ENCODE measurements around the gene PPIP5K1. TPM values are rescaled to one million over a fixed set of nuclear protein-coding genes. Genes with fewer than 3 reads are reported as not detected.

The PPIP5K1 gene
- total RNA-seq, 1 experiment from 2014 or later, result 31.5 TPM

DNA sequence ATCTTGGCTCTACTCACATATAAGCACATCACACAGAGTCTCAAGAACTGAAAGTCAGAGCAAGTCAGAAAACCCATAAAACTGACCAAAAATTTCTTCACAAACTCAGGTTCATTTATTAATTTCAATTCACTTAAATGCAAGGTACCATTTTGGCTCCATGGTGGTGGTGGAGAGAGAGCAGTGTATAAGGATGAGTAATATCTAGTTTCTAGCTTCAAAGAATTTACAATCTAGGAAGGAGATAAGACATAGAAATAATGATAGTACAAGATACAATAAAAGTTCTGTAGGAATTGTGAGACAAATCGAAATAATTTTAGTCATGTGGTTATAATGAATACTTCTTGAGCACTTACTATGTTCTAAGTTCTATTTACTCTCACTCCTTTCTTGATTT lies 90.4 kb downstream of the PPIP5K1 start:
- Histone ChIP-seq H3K4me1 (ENCODE audit: low read length) (no peaks in the 10 kb centered on the region), H3K9me3 (ENCODE audit: low read length) (no peaks in the 10 kb centered on the region), H3K27me3 (ENCODE audit: low read length) (no peaks in the 10 kb centered on the region), H3K4me3 (ENCODE audit: low read length) (no peak overlapping the region), H3K27ac (ENCODE audit: low read length) (no peak overlapping the region), H3K4me2 (ENCODE audit: low read depth, low read length, poor library complexity, severe bottlenecking) (no peak overlapping the region), H3K9me2 (replicated peaks; ENCODE audit: insufficient read depth, low read length) (no peaks in the 10 kb centered on the region), H3K9ac (ENCODE audit: low read length) (no peak overlapping the region), H4K20me1 (ENCODE audit: insufficient read depth, low read depth, low read length) (no peaks in the 10 kb centered on the region), H2AFZ (ENCODE audit: low read length) (no peak overlapping the region), H3K36me3 (ENCODE audit: insufficient read depth, low read length) (no peaks in the 10 kb centered on the region), H3K79me2 (ENCODE audit: low read length) (no peaks in the 10 kb centered on the region)
- DNase-seq, result no peak

DNA sequence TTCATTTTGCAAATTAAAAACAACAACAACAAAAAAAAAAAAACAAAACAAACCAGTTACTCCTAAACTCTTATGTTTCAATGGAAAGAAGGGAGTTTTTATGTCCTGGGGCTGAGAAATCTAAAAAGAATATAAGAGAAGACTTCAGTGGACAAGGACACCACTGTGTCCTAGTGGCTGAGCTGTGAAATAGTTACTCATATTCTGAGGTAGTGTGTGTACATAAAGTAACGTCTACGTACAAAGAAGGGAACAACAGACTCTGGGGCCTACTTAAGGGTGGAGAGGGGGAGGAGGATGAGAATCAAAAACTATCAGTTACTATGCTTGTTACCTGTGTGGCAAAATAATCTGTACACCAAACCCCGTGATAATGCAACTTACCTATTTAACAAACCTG lies 91.0 kb downstream of the PPIP5K1 start:
- H3K4me3 ChIP-seq (ENCODE audit: low read length), result no peak overlapping the region
- H3K9me2 ChIP-seq (replicated peaks; ENCODE audit: insufficient read depth, low read length), result no peaks in the 10 kb centered on the region
- no peak overlapping the region for H3K27ac ChIP-seq (ENCODE audit: low read length)
- H2AFZ ChIP-seq (ENCODE audit: low read length), result no peak overlapping the region
- H3K9me3 ChIP-seq (ENCODE audit: low read length), result no peaks in the 10 kb centered on the region
- peaks cover under 1% of the 10 kb centered on the region for H3K4me1 ChIP-seq (ENCODE audit: low read length)
- no peaks in the 10 kb centered on the region for H3K36me3 ChIP-seq (ENCODE audit: insufficient read depth, low read length)
- H3K79me2 ChIP-seq (ENCODE audit: low read length), result no peaks in the 10 kb centered on the region
- H4K20me1 ChIP-seq (ENCODE audit: insufficient read depth, low read depth, low read length), result no peaks in the 10 kb centered on the region
- H3K27me3 ChIP-seq (ENCODE audit: low read length), result no peaks in the 10 kb centered on the region
- no peak overlapping the region for H3K9ac ChIP-seq (ENCODE audit: low read length)
- no peak overlapping the region for H3K4me2 ChIP-seq (ENCODE audit: low read depth, low read length, poor library complexity, severe bottlenecking)
- peak; percentile 39 for DNase-seq

DNA sequence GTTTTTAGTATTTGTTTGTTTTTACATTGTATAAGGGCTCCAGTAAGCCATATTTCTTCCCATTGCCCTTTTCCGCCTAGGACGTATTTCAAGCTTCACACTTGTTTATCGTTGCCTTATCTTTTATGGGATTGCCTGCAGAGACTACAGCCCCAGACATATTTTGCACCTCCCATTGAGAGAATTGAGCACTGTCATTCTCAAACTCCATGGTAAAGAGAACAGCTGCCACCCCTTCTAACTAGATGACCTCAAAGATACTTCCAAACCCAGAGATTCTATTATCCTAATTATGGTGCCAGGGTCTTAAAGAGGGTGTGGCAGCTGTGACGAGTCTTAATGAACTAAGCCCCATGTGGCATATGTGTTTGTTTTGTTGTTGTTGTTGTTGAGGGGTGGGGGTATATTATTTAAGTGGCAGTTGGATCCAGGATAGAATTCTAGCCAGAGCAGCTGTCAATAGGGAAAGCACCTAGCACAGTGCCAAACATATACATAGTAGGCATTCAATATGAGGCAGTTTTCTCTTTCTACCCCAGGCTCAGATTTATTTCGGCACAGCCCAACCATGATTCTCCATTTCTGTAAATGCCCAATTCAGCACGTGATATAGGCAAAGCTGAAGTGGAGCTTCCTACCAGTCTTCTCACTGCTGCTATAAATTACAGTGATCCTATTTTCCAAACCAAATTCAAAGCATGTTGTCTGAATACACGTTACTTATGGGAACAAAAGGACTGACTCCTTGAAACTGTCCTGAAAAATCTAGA lies 96.1 kb downstream of the PPIP5K1 start:
- DNase-seq, result peak; percentile 12
- Histone ChIP-seq H3K4me3 (ENCODE audit: low read length) (peak overlapping the region; percentile 91), H2AFZ (ENCODE audit: low read length) (peak overlapping the region; percentile 98), H3K9me2 (replicated peaks; ENCODE audit: insufficient read depth, low read length) (no peaks in the 10 kb centered on the region), H3K27me3 (ENCODE audit: low read length) (no peaks in the 10 kb centered on the region), H4K20me1 (ENCODE audit: insufficient read depth, low read depth, low read length) (no peaks in the 10 kb centered on the region), H3K79me2 (ENCODE audit: low read length) (peaks cover 30% of the 10 kb centered on the region), H3K4me2 (ENCODE audit: low read depth, low read length, poor library complexity, severe bottlenecking) (peak overlapping the region; percentile 89), H3K27ac (ENCODE audit: low read length) (no peak overlapping the region), H3K36me3 (ENCODE audit: insufficient read depth, low read length) (peaks cover 20% of the 10 kb centered on the region; the same call in 1 of the 2 replicates), H3K4me1 (ENCODE audit: low read length) (peaks cover 19% of the 10 kb centered on the region), H3K9me3 (ENCODE audit: low read length) (no peaks in the 10 kb centered on the region), H3K9ac (ENCODE audit: low read length) (peak overlapping the region; percentile 86)

DNA sequence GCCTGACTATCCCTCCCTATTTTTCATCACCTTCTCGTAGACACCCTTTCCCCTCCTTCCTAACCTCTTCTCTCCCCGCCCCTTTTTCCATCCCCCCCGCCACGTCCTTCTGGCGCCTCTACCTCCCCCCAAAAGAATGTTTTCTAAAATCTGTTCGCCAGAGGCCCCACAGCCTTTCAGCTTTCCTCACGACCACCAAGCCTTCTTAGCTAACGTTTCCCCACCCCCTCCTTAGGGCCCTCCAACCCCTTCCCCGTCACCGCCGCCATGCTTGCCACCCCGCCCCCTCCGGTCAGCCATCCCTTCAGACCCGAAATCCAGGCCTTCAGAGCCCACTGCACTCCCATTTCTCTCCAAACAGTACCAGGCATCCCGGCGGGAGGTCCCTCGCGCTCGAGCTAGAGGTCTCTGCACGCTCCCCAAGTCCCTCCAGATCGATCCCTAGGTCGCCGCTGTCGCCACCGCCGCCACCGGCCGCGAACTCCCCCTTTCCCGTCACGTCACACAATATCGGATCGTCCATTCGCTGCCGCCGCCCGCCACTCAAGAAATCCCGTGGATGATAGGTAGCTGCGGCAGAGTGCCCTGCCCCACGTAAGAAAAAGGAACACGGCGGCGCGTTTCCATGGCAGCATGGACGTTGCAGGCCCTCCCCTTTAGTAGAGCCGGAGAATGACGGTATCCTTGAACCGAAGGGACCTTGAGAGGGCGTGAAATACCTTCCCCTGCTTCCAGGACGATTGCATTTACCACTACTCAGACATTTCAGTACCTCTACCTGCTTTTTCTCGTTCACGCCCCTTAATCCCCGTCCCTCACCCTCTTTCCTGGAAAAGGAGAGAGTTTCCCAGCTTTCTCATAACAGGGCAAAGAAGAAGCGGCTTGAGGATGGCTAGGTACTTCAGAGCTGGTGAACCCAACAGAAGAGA lies 97.1 kb downstream of the PPIP5K1 start, which contains the start of gene TP53BP1:
Gene TP53BP1, minus strand, starts transcription at position 484 of the 929 bp plus-strand sequence. Its CDS starts 113 bp downstream, at position 371.
- Histone ChIP-seq H3K36me3 (ENCODE audit: insufficient read depth, low read length) (peaks cover 25% of the 10 kb centered on the region; the same call in 1 of the 2 replicates), H3K9me2 (replicated peaks; ENCODE audit: insufficient read depth, low read length) (no peaks in the 10 kb centered on the region), H3K9ac (ENCODE audit: low read length) (peak within 1 kb of the TSS; percentile 86), H3K9me3 (ENCODE audit: low read length) (no peaks in the 10 kb centered on the region), H3K4me1 (ENCODE audit: low read length) (peaks cover 19% of the 10 kb centered on the region), H3K4me2 (ENCODE audit: low read depth, low read length, poor library complexity, severe bottlenecking) (peak within 1 kb of the TSS; percentile 89), H3K27me3 (ENCODE audit: low read length) (no peaks in the 10 kb centered on the region), H3K79me2 (ENCODE audit: low read length) (peaks cover 35% of the 10 kb centered on the region), H3K4me3 (ENCODE audit: low read length) (peak within 1 kb of the TSS; percentile 91), H2AFZ (ENCODE audit: low read length) (peak within 1 kb of the TSS; percentile 98), H3K27ac (ENCODE audit: low read length) (no peak within 1 kb of the TSS; the same call in 1 of the 2 replicates), H4K20me1 (ENCODE audit: insufficient read depth, low read depth, low read length) (no peaks in the 10 kb centered on the region)
- DNase-seq, result peak; percentile 97

DNA sequence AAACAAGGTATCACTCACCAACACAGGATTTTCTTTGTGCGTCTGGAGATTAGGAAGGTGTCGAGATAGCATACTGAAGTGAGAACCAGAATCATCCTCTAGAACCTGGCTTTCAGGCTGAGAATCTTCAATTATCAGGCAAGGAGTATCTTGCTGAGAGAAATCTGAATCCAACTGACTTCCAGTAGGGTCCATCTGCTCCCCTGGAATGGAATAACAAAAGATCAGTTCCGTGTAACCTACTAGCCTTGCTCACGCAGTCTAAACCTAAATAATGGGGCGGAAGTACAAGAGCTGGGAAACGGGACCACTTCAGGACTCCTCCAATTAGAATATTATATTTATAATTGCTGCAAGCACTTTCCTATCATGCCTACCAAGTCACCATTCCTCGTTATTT lies 97.7 kb downstream of the PPIP5K1 start:
- Histone ChIP-seq H3K27me3 (ENCODE audit: low read length) (no peaks in the 10 kb centered on the region), H4K20me1 (ENCODE audit: insufficient read depth, low read depth, low read length) (no peaks in the 10 kb centered on the region), H3K4me2 (ENCODE audit: low read depth, low read length, poor library complexity, severe bottlenecking) (peak overlapping the region; percentile 89), H3K9me3 (ENCODE audit: low read length) (no peaks in the 10 kb centered on the region), H3K4me1 (ENCODE audit: low read length) (peaks cover 19% of the 10 kb centered on the region), H3K9me2 (replicated peaks; ENCODE audit: insufficient read depth, low read length) (no peaks in the 10 kb centered on the region), H3K9ac (ENCODE audit: low read length) (peak overlapping the region; percentile 86), H3K27ac (ENCODE audit: low read length) (no peak overlapping the region; the same call in 1 of the 2 replicates), H3K79me2 (ENCODE audit: low read length) (peaks cover 35% of the 10 kb centered on the region), H3K36me3 (ENCODE audit: insufficient read depth, low read length) (peaks cover 25% of the 10 kb centered on the region), H3K4me3 (ENCODE audit: low read length) (peak overlapping the region; percentile 91), H2AFZ (ENCODE audit: low read length) (peak overlapping the region; percentile 82; the same call in 1 of the 2 replicates)
- peak; percentile 48 for DNase-seq

DNA sequence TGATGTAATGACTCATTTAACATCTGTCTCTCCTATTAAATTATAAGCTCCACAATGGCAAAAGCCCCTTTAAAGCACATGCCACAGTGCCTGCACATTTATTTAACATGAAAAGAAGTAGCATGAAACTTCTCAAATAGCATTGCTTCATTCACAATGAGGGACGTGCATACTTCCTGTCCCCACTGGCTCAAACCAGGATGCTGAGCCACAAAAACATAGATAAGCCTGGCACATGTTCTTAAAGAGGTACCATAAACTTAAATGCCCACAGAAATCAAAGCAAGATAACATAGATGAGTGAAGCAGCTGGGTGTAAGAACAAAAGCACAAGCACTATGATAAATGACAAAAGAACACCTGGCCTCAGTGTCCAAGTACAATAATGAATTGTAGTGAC lies 100.8 kb downstream of the PPIP5K1 start:
- Histone ChIP-seq H3K9me3 (ENCODE audit: low read length) (no peaks in the 10 kb centered on the region), H3K79me2 (ENCODE audit: low read length) (peaks cover 39% of the 10 kb centered on the region), H3K9ac (ENCODE audit: low read length) (no peak overlapping the region), H3K9me2 (replicated peaks; ENCODE audit: insufficient read depth, low read length) (no peaks in the 10 kb centered on the region), H3K27me3 (ENCODE audit: low read length) (no peaks in the 10 kb centered on the region), H4K20me1 (ENCODE audit: insufficient read depth, low read depth, low read length) (no peaks in the 10 kb centered on the region), H2AFZ (ENCODE audit: low read length) (no peak overlapping the region), H3K4me3 (ENCODE audit: low read length) (no peak overlapping the region), H3K36me3 (ENCODE audit: insufficient read depth, low read length) (peaks cover 25% of the 10 kb centered on the region), H3K27ac (ENCODE audit: low read length) (no peak overlapping the region), H3K4me2 (ENCODE audit: low read depth, low read length, poor library complexity, severe bottlenecking) (no peak overlapping the region), H3K4me1 (ENCODE audit: low read length) (peaks cover 19% of the 10 kb centered on the region)
- peak; percentile 16 for DNase-seq

DNA sequence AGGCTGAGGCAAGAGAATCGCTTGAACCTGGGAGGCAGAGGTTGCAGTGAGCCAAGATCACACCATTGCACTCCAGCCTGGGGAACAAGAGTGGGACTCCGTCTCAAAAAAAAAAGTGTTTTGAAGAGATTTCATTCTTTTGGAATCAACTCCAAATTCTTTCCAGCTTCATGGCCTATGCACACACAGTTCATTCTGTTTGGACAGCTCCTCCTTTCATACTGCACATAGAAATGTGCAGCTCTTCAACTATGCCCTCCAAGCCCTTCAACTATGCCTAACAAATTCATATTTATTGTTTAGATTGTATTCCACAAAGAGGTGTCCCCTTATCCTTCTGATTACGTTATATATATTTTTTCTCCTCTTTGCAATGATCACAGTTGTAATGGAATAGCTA lies 101.2 kb downstream of the PPIP5K1 start:
- Histone ChIP-seq H3K79me2 (ENCODE audit: low read length) (peaks cover 39% of the 10 kb centered on the region), H3K4me3 (ENCODE audit: low read length) (no peak overlapping the region), H3K4me2 (ENCODE audit: low read depth, low read length, poor library complexity, severe bottlenecking) (no peak overlapping the region), H3K9me2 (replicated peaks; ENCODE audit: insufficient read depth, low read length) (no peaks in the 10 kb centered on the region), H3K27ac (ENCODE audit: low read length) (no peak overlapping the region), H4K20me1 (ENCODE audit: insufficient read depth, low read depth, low read length) (no peaks in the 10 kb centered on the region), H3K9ac (ENCODE audit: low read length) (no peak overlapping the region), H3K27me3 (ENCODE audit: low read length) (no peaks in the 10 kb centered on the region), H2AFZ (ENCODE audit: low read length) (no peak overlapping the region), H3K4me1 (ENCODE audit: low read length) (peaks cover 16% of the 10 kb centered on the region), H3K36me3 (ENCODE audit: insufficient read depth, low read length) (peaks cover 25% of the 10 kb centered on the region), H3K9me3 (ENCODE audit: low read length) (no peaks in the 10 kb centered on the region)
- no peak for DNase-seq
